TTC549 (cell line): ENCODE data around the gene BPGM.

Source experiments
- FAIRE-seq: peaks from 2 replicates; lab custom pipeline; 2012; peaks lifted over from hg19 to GRCh38; lab: Jason Lieb, UNC

Gene BPGM

DNA sequence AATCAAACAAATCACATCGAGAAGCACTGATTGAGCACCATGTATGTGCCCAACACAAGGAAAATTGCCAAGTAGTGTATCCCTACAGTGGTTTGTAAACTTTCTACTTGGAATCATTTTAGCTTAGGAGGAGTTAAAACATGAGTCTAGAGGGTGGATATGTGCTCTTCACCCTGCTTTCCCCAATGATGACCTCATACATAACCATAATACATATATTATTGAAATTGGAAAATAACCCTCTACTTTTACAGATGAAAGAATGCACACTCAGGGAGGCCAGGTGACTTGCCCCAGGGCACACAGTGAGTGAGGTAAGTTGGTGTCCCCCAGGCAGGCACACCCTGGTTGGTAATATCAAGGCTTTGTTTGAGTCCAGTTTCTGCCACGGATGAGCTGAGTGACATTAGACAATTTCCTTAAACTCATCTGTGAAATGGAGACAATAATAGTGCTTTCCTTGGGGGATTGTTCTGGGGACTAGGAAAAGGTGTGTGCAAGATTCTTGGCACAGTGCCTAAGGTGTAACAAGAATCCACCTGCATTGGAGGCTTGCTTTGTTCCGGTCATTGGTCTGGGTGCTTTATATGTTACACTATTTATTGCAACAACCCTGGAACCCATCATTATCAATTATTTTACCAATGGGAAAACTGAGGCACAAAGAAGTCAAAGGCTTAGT, 50.7 kb downstream of the BPGM start:
- FAIRE-seq = no peak

DNA sequence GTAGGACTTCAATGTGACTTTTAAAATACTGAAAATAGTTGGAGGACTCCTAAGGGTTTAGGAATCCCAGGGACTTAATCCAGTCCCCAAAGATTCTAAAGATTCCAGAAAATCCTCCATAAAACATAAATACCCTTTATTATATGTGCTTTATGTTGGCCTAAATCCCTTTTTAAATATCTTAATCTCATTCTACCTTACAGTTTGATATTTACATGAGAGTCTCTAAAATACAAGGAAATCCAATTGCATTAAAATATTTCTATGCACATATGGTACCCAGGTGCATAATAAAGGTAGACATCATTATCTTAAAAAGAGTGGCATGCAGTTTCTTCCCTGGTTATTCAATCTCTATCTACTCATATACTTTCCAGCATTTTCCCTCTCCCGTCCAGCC, 51.8 kb downstream of the BPGM start:
- no peak for FAIRE-seq

DNA sequence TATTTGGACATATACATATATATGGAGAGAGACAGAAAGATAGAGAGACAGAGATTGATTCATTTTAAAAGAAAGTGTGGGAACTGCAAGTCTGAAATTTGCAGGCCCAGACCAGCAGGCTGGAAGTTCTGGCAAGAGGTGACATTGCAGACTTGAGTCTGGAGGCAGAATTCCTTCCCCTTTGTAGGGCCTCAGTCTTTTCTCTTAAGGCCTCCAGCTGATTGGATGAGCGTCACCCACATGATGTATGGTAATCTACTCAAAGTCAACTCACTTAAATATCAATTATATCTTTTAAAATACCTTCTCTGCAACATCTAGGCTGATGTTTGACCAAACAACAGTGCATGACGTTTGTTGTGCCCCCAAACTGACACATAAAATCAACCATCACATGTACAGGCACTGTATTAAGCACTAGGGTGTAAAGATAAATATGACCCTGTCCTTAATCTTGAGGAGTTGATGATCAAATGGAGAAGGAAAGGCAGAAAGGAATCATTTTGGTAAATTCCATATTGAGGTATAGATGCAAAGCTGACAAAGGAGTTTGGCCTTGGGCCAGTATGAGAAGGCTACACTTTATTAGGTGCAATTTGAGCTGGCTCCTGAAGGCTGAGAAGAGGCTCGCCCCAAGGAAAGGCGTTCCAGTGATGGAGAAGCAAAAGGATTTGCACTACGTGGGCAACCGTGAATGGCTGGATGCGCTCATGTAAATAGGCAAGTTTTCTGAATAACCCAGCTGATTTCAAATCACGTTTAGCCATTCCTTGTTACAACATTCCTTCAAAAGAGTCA, 52.6 kb downstream of the BPGM start:
- no peak for FAIRE-seq

DNA sequence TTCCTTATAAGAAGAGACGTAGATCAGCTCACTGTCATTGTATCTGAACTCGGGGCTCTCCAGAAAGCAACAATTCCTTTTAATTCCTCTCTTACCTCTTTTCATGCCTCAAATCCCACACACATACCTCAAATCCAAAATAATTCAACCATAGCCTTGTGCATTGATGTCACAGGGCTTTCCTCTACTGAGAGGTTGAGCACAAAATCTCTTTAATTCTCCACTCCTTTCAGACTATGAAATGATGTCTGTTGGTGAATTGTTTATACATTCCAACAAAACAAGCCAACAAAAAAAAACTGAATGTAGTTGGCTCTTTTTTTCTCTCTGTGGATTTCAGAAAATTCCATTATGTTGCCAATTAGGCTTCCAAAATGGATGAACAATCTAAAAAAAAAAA, 53.2 kb downstream of the BPGM start:
- no peak for FAIRE-seq

DNA sequence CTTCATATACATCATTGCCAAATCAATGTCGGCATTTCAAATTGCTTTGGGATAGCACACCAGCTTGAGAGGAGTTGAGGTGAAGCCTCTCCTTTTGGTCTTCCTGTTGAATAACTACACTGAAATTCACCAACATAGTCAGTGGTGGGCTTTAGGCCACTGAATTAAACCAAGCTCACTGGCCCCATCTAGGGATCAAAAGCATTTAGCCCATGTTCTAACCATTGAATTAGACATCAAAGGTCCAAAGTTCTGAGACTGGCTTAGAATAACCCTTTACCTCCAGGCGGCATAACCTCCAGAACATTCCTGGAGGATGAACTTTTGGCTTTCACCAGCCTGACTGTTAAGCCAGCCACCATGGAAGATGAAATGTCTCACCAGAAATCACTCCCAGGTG, 54.6 kb downstream of the BPGM start:
- no peak for FAIRE-seq

DNA sequence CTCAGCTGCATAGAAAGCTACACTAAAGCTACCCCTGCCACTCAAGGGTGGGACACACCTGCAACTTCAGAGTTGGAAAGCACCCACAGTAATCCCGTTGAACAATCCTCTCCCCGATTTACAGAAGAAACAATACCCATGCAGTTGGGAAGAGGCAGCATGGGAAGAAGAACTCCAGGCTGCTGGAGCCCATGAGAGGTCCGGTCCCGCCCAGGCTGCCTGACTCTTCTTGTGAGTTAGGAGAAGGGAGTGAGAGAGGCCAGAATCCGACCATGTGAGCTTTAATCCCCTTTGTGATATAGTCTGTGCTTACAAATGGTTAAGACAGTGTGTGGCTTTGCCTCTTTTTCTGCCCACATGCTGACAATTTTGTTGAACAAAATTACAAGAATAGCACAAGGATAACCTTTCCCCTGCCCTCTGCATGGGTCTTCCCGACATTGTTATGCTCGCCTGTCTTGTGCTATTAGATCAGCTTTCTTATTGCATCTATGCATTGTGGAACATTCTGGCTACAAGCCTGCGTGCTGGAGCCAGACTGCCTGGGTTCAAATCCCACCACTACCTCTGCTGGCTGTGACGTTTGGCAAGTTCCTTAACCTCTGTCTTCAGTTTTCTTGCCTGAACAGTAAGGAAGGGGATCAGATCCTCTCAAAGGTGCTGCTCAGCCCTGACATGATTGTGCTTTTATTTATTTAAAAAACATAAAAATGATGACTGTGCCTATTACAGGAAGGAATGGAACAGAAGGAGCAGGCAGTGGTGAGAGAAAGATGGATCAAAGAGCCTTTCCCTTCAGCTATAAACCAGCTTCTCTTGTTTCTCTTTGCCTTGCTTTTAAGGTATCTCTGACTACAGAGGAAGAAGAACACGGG, 56.0 kb downstream of the BPGM start:
- FAIRE-seq = no peak

DNA sequence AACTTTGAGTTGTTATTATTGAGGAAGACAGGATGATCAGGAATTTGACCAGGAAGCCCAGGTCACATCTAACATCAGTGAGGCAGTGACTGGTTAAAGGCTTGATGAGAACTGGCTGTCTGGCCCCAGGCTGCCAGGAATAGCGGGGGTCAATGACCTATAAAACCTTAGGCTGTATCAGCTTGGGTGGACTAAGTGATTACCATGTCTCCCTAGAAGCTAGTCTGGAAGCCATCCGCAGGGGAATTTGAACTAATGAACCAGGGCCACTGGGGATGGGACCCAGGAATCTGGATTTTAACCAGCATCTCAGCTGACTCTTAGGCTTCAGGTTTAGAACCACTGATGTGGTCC, 56.6 kb downstream of the BPGM start:
- FAIRE-seq = no peak

DNA sequence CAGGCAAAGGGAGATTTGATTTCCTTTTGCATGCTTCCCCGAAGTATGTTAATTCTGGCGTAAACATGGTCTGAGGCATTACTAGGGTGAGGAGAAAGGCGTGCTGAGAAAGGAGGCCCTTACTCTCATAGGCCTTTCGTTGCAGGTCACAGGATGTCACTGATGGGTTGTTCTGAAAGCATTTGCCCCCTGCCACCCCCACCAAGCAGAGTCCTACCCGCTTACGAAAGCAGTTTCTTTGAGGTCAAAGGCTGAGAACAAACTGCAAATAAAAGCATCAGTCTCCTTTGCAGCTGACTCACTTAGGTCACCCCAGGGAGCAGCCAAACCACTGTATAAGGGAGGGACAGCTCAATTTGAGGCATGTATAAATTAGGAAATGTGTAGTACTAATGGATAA, 57.1 kb downstream of the BPGM start:
- no peak for FAIRE-seq

DNA sequence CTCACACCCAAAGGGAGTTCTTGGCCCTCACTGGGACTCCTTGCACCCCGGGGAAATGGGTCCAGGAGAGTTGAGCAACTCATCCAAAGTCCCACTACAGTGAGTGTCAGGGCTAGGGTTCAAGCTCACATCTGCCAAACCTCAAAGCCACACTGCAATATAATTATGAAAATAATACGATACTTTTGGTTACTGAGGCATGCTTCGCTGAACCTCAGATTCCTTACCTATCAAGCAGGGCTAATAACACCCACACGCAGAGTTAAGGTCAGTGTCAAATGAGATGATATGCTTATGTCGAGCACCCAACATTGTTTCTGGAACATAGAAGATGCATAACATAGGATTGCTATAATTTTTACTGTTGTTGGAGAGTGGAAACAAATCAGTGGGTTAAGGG, 58.2 kb downstream of the BPGM start:
- FAIRE-seq = no peak

DNA sequence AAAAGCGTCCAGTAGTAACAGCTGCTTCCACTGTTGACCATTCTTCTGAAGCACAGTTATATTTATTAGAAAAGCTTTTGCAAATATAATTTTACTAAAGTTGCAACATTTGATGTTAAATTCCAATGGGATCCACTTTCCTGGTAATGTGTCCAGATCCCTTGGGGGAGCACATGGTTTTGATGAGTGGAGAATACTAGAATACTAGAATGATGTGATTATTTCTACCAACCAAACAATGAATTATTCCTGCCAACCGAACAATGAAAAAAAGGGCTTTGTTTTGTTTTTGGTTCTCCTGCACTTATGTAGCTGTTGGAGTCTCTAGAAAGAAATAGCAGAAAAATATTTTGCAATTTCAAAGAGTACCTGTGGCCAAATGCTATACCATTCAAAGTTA, 59.1 kb downstream of the BPGM start:
- FAIRE-seq = no peak

DNA sequence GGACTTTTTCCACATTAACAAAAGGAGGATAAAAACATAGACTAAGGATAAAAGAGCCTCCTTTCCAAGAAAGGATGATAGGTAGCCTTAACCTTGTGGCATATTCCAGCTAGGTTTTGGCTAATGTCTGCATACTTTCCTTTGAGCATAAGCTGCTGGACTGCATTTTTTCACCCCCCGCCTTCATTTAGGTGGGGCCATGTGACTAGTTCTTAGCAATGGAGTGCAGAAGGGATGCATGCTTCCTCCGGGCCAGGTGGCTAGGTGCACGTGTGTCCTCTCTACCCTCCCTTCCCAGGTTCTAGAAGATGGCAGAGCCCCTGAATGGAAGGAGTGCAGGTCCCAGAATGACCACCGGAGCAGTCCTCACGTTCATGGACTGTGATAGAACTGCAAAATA, 59.8 kb downstream of the BPGM start:
- no peak for FAIRE-seq

DNA sequence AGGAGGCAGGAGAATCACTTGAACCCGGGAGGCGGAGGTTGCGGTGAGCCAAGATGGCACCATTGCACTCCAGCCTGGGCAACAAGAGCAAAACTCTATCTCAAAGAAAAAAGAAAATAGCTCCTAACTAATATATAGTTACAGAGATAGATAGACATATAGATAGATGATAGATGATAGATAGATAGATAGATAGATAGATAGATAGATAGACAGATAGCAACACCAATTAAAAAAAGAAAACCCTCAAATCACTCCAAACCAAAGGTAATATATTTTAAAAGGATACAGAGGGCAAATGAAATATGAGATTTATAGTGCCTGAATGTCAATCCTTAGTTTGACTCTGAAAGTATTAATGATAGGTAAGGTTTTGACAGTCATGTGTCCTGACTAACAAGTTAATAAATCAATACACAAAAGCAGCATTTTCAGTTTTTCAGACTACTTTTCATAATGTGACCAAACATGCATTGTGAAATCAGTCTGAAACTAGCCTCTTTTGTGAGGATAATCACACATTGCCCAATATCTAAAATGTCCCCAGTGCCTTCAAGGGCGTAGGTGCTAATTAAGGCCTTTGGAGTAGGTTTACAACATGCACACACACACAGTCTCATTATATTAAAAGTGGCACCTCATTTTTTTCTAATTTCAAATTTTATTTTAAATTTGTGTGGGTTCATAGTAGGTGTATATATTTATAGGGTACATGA, 61.2 kb downstream of the BPGM start:
- no peak for FAIRE-seq

DNA sequence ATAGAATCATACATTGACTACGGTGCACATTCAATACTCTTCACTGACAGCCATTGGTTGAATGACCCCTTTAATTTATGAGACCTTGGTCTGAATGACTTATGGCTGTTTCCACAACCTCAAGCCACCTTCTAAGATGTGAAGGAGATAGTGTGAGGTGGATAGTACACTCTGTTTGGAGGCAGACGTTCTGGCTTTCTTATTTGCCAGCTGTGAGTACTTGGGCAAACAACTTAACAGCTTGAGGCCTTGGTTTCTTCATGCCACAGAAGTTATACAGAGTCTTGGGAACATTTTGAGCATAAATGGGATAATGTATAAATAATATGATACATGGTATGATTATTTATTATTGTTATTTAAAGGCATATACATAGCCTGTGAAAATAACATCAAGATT, 62.0 kb downstream of the BPGM start:
- FAIRE-seq = no peak

DNA sequence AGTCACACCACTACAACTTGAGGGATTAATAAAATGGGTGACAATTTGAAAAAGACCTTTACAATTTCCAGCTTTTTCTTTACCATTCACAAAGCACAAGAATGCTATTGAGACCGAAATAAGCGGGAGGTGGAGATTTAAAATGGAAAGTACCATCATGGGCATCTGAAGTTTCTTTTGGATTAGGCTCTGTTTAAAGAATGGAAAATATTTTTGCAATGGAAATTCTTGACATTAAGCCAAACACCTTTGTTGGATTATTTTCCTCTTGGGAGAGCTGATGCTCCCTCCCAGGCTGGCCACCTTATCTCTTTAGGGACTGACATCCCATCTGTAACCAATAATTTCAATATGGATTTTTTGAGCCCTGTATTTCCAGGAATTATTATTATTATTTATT, 62.5 kb downstream of the BPGM start:
- FAIRE-seq = no peak

DNA sequence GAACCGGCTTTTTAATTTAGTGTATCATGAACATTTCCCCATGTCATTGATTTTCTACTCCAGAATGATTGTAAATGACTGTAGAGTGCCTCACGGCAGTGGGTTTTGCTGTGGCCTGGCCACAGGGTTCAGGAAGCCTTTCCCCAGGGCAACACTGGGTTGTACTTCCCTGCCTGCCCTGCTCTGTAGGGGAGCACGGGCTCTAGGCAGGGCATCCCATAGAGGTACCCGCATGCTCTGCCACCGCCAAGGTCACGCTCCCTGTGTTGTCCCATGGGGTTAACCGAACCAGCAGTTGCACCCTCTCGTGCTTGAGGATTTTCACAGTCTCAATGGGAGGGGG, 63.8 kb downstream of the BPGM start:
- no peak for FAIRE-seq

DNA sequence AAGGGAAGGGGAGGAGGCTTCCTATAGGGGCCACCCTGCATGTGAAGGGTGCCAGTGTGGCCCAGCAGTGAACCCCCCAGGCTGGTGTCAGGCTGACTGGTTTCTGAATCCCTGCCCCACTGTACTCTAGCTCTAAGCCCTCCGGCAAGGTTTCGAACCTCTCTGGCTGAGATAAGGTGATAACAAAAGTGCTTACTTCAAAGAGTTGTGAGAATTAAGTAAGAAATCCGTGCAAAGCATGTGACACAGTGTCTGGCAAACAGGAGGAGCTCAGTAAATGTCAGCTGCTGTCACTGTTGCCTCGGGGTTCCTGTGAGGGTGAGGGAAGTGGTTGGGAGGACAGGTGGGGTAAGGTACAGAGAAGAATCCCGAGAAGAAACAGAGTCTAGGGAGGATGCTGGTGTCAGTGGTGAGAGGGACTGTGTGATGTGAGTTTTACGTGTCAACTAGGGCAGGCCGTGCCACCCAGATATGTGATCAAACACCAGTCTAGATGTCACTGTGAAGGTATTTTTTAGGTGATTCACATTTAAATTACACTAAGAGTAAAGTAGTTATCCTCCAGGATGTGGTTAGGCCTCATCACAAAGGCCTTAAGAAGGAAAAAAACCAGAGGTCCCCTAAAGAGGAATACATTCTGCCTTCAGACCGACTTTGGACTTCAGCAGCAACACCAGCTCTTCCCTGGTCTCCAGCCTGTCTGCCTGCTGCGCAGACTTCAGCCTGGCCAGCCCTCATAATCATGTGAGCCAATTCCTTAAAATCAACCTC, 64.4 kb downstream of the BPGM start:
- FAIRE-seq = no peak

DNA sequence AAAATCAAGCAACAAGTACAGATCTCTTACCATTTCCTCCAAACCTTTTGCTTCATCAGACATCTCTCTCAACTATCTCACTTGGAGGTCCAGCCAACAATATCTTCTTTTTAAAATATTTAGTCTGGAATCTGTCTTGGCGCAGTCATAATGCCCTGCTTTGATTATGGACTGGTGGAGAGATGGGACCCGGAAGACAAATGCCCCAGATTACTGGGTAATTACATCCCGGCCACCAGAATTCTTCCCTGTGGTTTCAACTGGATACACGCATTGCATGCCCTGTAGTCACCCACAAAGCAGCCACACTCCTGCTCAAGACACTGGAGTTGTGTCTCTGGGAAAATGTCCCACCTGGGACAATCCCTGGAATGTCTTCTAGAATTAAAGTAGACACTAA, 65.5 kb downstream of the BPGM start:
- no peak for FAIRE-seq

DNA sequence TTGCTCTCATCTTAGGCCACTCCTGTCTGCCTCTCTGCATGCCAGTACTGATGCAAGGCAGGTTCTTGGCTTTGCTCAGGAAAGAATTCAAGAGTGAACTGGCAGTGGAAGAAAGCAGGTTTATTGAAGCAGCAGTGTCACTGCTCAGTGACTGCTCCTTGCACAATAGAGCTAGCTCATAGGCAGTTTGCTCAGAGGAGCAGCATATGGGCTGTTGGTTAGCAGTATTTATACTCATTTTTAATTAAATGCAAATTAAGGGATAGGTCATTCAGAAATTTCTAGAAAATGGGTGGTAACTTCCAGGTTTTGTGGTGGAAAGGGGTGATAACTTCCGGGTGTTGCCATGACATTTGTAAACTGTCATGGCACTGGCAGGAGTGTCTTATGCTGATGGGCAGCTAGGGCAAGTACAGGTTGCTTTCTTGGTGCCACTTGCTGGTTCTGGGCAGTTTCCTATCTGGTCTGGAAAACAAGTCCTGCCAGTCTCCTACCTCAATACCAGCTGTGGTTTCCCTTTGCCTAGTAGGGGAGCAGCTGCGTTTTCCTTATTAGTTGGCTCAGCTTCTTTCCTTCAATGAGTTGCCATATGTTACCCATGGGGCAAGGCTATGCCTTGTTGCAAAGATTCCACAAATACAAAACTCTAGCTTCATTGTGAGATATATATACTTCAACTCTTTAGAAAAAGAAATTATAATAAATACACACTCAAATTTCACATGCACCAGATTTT, 68.0 kb downstream of the BPGM start:
- no peak for FAIRE-seq

DNA sequence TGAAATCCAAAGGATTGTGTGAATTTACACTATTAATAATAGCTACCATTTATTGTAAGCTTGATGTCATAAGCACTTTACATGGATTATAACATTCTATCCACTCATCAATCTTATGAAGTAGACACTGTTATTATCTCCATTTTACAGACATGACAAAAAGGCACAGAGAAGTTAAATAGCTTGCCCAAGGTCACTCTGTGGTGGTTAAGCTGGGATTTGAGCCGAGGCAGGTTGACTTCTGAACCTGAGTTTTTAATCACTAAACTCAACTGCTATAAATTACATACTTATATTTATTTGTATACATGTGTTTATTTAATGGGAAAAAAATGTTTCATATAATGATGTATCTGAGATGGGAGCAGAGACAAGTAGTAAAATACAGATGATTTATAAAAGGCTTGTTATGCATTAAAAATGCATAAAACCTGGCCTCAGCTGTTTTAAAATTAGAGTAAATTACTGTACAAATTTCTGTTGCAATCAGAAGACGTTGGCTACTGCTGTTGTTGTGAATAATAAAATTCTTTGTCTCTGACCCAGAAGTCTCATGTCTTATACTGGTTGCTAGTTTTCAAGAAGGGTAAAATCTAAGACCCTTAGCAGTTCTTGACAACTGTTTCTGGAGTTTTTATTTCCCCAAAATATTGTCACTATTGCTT, 71.7 kb downstream of the BPGM start:
- no peak for FAIRE-seq

DNA sequence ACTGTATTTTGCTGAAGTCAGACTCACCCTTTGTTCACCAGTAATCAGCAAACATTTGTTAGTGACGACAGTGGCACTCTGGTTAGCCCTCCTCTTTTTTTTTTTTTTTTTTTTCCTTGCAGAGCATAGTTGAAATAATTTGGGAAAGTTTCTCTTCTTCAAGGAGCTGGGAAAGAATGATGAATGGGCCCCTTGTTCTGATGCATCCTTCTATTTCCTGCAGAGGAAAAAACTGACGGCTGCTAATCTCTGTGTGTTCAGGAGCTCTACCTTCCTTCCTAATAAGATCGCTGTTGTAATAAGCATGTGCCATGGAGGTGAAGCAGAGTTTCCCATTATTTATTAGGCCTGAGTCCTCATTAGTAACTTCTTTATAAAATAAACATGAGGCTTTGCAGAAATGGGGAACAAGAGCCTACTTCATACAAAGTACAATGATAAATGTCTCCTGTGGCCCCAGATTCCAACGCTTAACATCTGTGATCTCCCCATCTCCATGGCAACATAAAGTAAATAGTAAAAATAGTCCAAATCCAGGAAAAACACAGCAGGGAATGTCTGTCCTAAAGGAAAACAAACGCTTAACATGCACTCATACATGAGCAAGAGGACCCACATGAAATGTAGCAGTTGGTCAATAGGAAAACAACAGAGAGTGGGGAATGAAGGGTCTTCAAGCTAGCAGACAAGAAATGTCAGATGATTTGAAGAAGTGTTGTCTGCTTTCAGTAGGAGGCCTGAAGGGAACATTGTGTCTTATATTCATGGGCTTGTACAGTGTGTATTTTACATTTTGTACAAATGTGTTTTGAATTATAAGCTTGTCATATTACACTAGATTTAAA, 73.7 kb downstream of the BPGM start:
- no peak for FAIRE-seq
